ENCODE measurements around the gene GALNT2.

DNA sequence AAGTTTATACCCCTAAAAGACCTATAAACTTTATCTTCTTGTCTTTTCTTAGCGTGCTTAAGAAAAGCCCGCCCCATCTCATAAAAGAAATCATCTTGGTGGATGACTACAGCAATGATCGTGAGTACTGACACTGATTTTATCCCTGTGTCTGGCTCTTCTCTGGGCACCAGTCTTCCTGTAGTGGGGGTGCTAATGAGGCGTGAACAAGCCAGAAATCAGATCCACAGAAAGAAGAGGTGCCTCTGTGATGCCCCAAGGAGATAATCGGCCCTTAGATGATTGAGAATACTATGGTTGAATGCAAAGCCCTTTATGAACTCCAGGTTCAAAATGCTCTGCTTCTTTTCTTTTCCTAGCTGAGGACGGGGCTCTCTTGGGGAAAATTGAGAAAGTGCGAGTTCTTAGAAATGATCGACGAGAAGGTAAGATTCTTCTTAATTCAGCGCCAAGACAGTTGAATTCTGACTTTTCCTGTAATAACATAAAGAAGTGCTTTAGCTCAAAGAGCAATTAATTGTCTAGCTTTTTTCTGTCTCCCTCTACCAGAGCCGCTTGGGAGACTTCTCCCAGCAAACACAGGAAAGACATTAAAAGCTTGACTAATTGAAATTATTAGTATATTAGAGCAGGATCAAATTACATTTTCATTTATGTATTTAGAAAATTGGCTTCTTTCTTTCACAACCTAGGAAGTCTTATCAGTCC, 169.4 kb downstream of the GALNT2 start:
- TF ChIP-seq, protein P1, sequence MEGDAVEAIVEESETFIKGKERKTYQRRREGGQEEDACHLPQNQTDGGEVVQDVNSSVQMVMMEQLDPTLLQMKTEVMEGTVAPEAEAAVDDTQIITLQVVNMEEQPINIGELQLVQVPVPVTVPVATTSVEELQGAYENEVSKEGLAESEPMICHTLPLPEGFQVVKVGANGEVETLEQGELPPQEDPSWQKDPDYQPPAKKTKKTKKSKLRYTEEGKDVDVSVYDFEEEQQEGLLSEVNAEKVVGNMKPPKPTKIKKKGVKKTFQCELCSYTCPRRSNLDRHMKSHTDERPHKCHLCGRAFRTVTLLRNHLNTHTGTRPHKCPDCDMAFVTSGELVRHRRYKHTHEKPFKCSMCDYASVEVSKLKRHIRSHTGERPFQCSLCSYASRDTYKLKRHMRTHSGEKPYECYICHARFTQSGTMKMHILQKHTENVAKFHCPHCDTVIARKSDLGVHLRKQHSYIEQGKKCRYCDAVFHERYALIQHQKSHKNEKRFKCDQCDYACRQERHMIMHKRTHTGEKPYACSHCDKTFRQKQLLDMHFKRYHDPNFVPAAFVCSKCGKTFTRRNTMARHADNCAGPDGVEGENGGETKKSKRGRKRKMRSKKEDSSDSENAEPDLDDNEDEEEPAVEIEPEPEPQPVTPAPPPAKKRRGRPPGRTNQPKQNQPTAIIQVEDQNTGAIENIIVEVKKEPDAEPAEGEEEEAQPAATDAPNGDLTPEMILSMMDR (IDR thresholded peaks at IDR 0.05), result no peak
- no peak for TF ChIP-seq POLR2A (IDR thresholded peaks at IDR 0.05)
